GM21723 (cell line): Measurements from ENCODE around the gene AHRR.
"Not testable (repeated sequence)": the region's sequence is repeated elsewhere in the genome, so short reads cannot be mapped to it uniquely, and the experiment has no call there.

ENCODE experiments used
- ATAC-seq: cut with Tn5 transposase; IDR thresholded peaks from one replicate; pipeline ENCODE4 v1.9.1; 2021; ENCODE audit warnings: mild to moderate bottlenecking, moderate library complexity; ENCODE audit not compliant: unreplicated experiment

The AHRR gene

GRCh38 chr5:479566-480319 is 158.2 kb downstream of the AHRR start:
- no peak for ATAC-seq

GRCh38 chr5:481347-481746 is 159.8 kb downstream of the AHRR start:
- ATAC-seq: no peak

- ATAC-seq: no peak
Observed at GRCh38 chr5:482021-482420, 160.5 kb downstream of the AHRR start.

- ATAC-seq: no peak
Observed at GRCh38 chr5:482506-482905, 161.0 kb downstream of the AHRR start.

GRCh38 chr5:483011-483410 is 161.5 kb downstream of the AHRR start:
- ATAC-seq: no peak

GRCh38 chr5:483434-484140 is 162.1 kb downstream of the AHRR start:
- ATAC-seq: no peak

- ATAC-seq: no peak
Observed at GRCh38 chr5:484556-484955, 163.0 kb downstream of the AHRR start.

GRCh38 chr5:485113-485945 is 163.8 kb downstream of the AHRR start:
- ATAC-seq: no peak

GRCh38 chr5:485946-486491 is 164.5 kb downstream of the AHRR start:
- ATAC-seq: no peak

- ATAC-seq: not testable (repeated sequence)
Observed at GRCh38 chr5:486597-486996, 165.1 kb downstream of the AHRR start.
